ENCODE results near the gene RYR1. TPM values are rescaled to one million over a fixed set of nuclear protein-coding genes. Genes with fewer than 3 reads are reported as not detected.
A peak's percentile ranks its signal among the peaks of the same experiment; 100 is the strongest.

RYR1 gene
- total and polyA plus RNA-seq, 2 donors (not counting 1 experiment from before 2014, with no cell fraction given) = 0.43 to 3.8 TPM

- Histone ChIP-seq H3K27me3 (replicated peaks in 1 of 4; ENCODE audit: control extremely low read depth in 1 of 4, control insufficient read depth in 3 of 4, insufficient read depth in 4 of 4, low read length in 3 of 4) (no peaks in the 10 kb centered on the region), H3K36me3 (replicated peaks in 1 of 2; ENCODE audit: control extremely low read depth in 1 of 2, control insufficient read depth in 1 of 2, extremely low read depth in 1 of 2, insufficient read depth in 2 of 2, low read length in 1 of 2) (no peaks in the 10 kb centered on the region), H3K79me2 (ENCODE audit: control insufficient read depth, insufficient read depth, low read length) (no peaks in the 10 kb centered on the region), H3K4me2 (replicated peaks; ENCODE audit: low read depth, low read length, poor library complexity, severe bottlenecking) (peak overlapping the region; percentile 79), H3K9ac (ENCODE audit: low read length) (peak overlapping the region; percentile 66), H4K20me1 (ENCODE audit: control insufficient read depth, insufficient read depth, low read length, poor library complexity, severe bottlenecking) (no peaks in the 10 kb centered on the region), H2AFZ (ENCODE audit: insufficient read depth, low read depth, low read length, poor library complexity, severe bottlenecking) (peak overlapping the region; percentile 61), H3K27ac (ENCODE audit: low read length in 2 of 2) (peak overlapping the region in 1 of 2 donors; percentile 34), H3K9me3 (ENCODE audit: control extremely low read depth in 1 of 3, control insufficient read depth in 2 of 3, insufficient read depth in 1 of 3, low read length in 2 of 3) (peaks cover 0 to 2% (median 0%) of the 10 kb centered on the region in 3 donors), H3K4me3 (ENCODE audit: control extremely low read depth in 1 of 5, extremely low read depth in 1 of 5, insufficient read depth in 1 of 5, low read depth in 2 of 5, low read length in 4 of 5) (peak overlapping the region; percentile 4 to 65 (median 57)), H3K4me1 (ENCODE audit: control insufficient read depth in 2 of 2, insufficient read depth in 2 of 2, low read length in 2 of 2) (peaks cover 13 to 24% of the 10 kb centered on the region in 2 donors)
- intact Hi-C loops (cut with micrococcal nuclease) = no loop called here
- CTCF ChIA-PET = no interaction called here
- ATAC-seq (ENCODE audit: low read depth) (peak; percentile 89), DNase-seq (peak; percentile 82)
- H3K27me3 Mint-ChIP-seq = no peaks in the 10 kb centered on the region
- WGBS (ENCODE audit: insufficient coverage) = 18% methylated on average over 45 of the region's 49 CpGs
- H3K9me3 Mint-ChIP-seq (ENCODE audit: insufficient read depth) = no peaks in the 10 kb centered on the region
- POLR2A ChIA-PET = no interaction called here
- H3K4me3 Mint-ChIP-seq = peak overlapping the region; percentile 90
- H3K4me1 Mint-ChIP-seq = peaks cover 19% of the 10 kb centered on the region
- peak overlapping the region; percentile 81 for H3K27ac Mint-ChIP-seq
- TF ChIP-seq EZH2 (IDR thresholded peaks at IDR 0.05; ENCODE audit: borderline replicate concordance, insufficient read depth, low read depth, low read length, poor library complexity, severe bottlenecking) (no peak), CTCF (IDR thresholded peaks at IDR 0.05) (no peak)
Observed at GRCh38 chr19:38417544-38418506, 15.7 kb upstream of the RYR1 start.

GRCh38 chr19:38420935-38421334 is 12.6 kb upstream of the RYR1 start:
- Mint-ChIP-seq H3K4me3 (no peak overlapping the region), H3K27ac (no peak overlapping the region), H3K9me3 (ENCODE audit: insufficient read depth) (no peaks in the 10 kb centered on the region), H3K27me3 (no peaks in the 10 kb centered on the region), H3K4me1 (peaks cover 26% of the 10 kb centered on the region)
- WGBS (ENCODE audit: insufficient coverage) = 97% methylated on average over 5 of the region's 9 CpGs
- Histone ChIP-seq H3K4me3 (ENCODE audit: control extremely low read depth in 1 of 5, extremely low read depth in 1 of 5, insufficient read depth in 1 of 5, low read depth in 2 of 5, low read length in 4 of 5) (no peak overlapping the region), H3K4me2 (replicated peaks; ENCODE audit: low read depth, low read length, poor library complexity, severe bottlenecking) (no peak overlapping the region), H3K9ac (ENCODE audit: low read length) (no peak overlapping the region), H2AFZ (ENCODE audit: insufficient read depth, low read depth, low read length, poor library complexity, severe bottlenecking) (no peak overlapping the region), H3K36me3 (replicated peaks in 1 of 2; ENCODE audit: control extremely low read depth in 1 of 2, control insufficient read depth in 1 of 2, extremely low read depth in 1 of 2, insufficient read depth in 2 of 2, low read length in 1 of 2) (no peaks in the 10 kb centered on the region), H3K4me1 (ENCODE audit: control insufficient read depth in 2 of 2, insufficient read depth in 2 of 2, low read length in 2 of 2) (peaks cover 20 to 30% of the 10 kb centered on the region in 2 donors), H3K27me3 (replicated peaks in 1 of 4; ENCODE audit: control extremely low read depth in 1 of 4, control insufficient read depth in 3 of 4, insufficient read depth in 4 of 4, low read length in 3 of 4) (no peaks in the 10 kb centered on the region), H3K79me2 (ENCODE audit: control insufficient read depth, insufficient read depth, low read length) (no peaks in the 10 kb centered on the region), H3K27ac (ENCODE audit: low read length in 2 of 2) (no peak overlapping the region), H4K20me1 (ENCODE audit: control insufficient read depth, insufficient read depth, low read length, poor library complexity, severe bottlenecking) (no peaks in the 10 kb centered on the region), H3K9me3 (ENCODE audit: control extremely low read depth in 1 of 3, control insufficient read depth in 2 of 3, insufficient read depth in 1 of 3, low read length in 2 of 3) (peaks cover 0 to 2% (median 0%) of the 10 kb centered on the region in 3 donors)
- no peak for DNase-seq
- intact Hi-C loops (cut with micrococcal nuclease) = no loop called here
- no peak for TF ChIP-seq EZH2 (IDR thresholded peaks at IDR 0.05; ENCODE audit: borderline replicate concordance, insufficient read depth, low read depth, low read length, poor library complexity, severe bottlenecking)
- TF ChIP-seq CTCF (IDR thresholded peaks at IDR 0.05) = no peak
- POLR2A ChIA-PET = no interaction called here
- CTCF ChIA-PET = interaction anchor here (1.5 to 1.8 kb wide), 2 partner anchors 18 to 87 kb away, joined by 3 to 8 read pairs; partner anchors contain the start of gene FAM98C
- ATAC-seq (ENCODE audit: low read depth) = no peak

Measured in B cell (primary cell).